HepG2 (cell line): ENCODE data around the gene GNPNAT1. TPM values are rescaled to one million over a fixed set of nuclear protein-coding genes. Genes with fewer than 3 reads are reported as not detected.

Source experiments
- ATF7-NPFF ChIP-seq: sonication (generic); formaldehyde crosslinking; IDR thresholded peaks from 2 replicates; pipeline ENCODE4 v1.8.1; 2023; ENCODE audit warnings: mild to moderate bottlenecking, low read depth, missing genetic modification reagents, moderate library complexity
- CREM ChIP-seq, 2 experiments: sonication (generic) in 1 of 2; formaldehyde crosslinking in 1 of 2; IDR thresholded peaks; 2 replicates each; pipeline versions ENCODE4 v1.4.0 to v1.6.1; 2016 to 2020; ENCODE audit warnings: antibody characterized with exemption in 1 of 2, mild to moderate bottlenecking in 1 of 2, missing genetic modification reagents in 1 of 2
- DMAP1 ChIP-seq: IDR thresholded peaks from 2 replicates; pipeline ENCODE4 v1.6.1; 2016
- ELF3 ChIP-seq: IDR thresholded peaks from 2 replicates; pipeline ENCODE4 v1.6.1; 2016; ENCODE audit warnings: missing genetic modification reagents, missing compliant biosample characterization
- ETV6 ChIP-seq: sonication (generic); formaldehyde crosslinking; conservative IDR thresholded peaks from 2 replicates; pipeline ENCODE4 v1.4.0; 2020; ENCODE audit warnings: missing genetic modification reagents
- MBD4 ChIP-seq: IDR thresholded peaks from 2 replicates; pipeline ENCODE4 v1.6.1; 2012; ENCODE audit warnings: low read length, inconsistent platforms, borderline replicate concordance
- MIER2 ChIP-seq: IDR thresholded peaks from 2 replicates; pipeline ENCODE4 v1.6.1; 2016; ENCODE audit warnings: missing biosample characterization, missing genetic modification reagents
- RBM22 ChIP-seq: fragments of 200-400 bp; formaldehyde crosslinking; optimal IDR thresholded peaks from 2 replicates; pipeline ENCODE3; 2017; ENCODE audit warnings: mild to moderate bottlenecking, low read length, moderate library complexity
- SATB2 ChIP-seq: sonication (generic); formaldehyde crosslinking; IDR thresholded peaks from 2 replicates; pipeline ENCODE4 v1.5.0; 2020; ENCODE audit warnings: missing genetic modification reagents
- SIN3B ChIP-seq: fragments of 150-350 bp; IDR thresholded peaks from 2 replicates; pipeline ENCODE4 v1.6.1; 2014; ENCODE audit warnings: low read length
- SPEN ChIP-seq: sonication (generic); formaldehyde crosslinking; IDR thresholded peaks from 2 replicates; pipeline ENCODE4 v1.5.1; 2020; ENCODE audit warnings: low read depth, mild to moderate bottlenecking, missing genetic modification reagents
- STAG1 ChIP-seq: sonication (generic); formaldehyde crosslinking; IDR thresholded peaks from 2 replicates; pipeline ENCODE4 v1.4.0; 2020; ENCODE audit warnings: missing genetic modification reagents
- YEATS2 ChIP-seq: sonication (generic); formaldehyde crosslinking; IDR thresholded peaks from 2 replicates; pipeline ENCODE4 v1.4.0; 2020; ENCODE audit warnings: missing genetic modification reagents, borderline replicate concordance
- ZBTB3 ChIP-seq: sonication (generic); formaldehyde crosslinking; IDR thresholded peaks from 2 replicates; pipeline ENCODE4 v1.4.0; 2020; ENCODE audit warnings: low read depth, mild to moderate bottlenecking, moderate library complexity, missing genetic modification reagents, borderline replicate concordance
- ZMYM3 ChIP-seq: sonication (generic); formaldehyde crosslinking; IDR thresholded peaks from 2 replicates; pipeline ENCODE4 v1.5.1; 2020; ENCODE audit warnings: mild to moderate bottlenecking, missing genetic modification reagents
- ZNF296 ChIP-seq: sonication (generic); formaldehyde crosslinking; conservative IDR thresholded peaks from 2 replicates; pipeline ENCODE4 v1.5.0; 2020; ENCODE audit warnings: mild to moderate bottlenecking, missing genetic modification reagents
- ZNF674 ChIP-seq: sonication (generic); formaldehyde crosslinking; IDR thresholded peaks from 2 replicates; pipeline ENCODE4 v1.5.0; 2020; ENCODE audit warnings: low read depth, mild to moderate bottlenecking, missing genetic modification reagents
- ZNF724P ChIP-seq: sonication (generic); formaldehyde crosslinking; IDR thresholded peaks from 2 replicates; pipeline ENCODE4 v1.8.0; 2022; ENCODE audit warnings: missing genetic modification reagents, borderline replicate concordance
- ZNF746 ChIP-seq: sonication (generic); formaldehyde crosslinking; IDR thresholded peaks from 2 replicates; pipeline ENCODE4 v1.8.0; 2022; ENCODE audit warnings: mild to moderate bottlenecking, missing genetic modification reagents
- ZNF879 ChIP-seq: sonication (generic); formaldehyde crosslinking; IDR thresholded peaks from 2 replicates; pipeline ENCODE4 v1.8.1; 2023; ENCODE audit warnings: missing genetic modification reagents
- ZSCAN21 ChIP-seq: sonication (generic); formaldehyde crosslinking; IDR thresholded peaks from 2 replicates; pipeline ENCODE4 v1.8.0; 2022; ENCODE audit warnings: mild to moderate bottlenecking, missing genetic modification reagents, moderate library complexity, borderline replicate concordance
- polyA plus RNA-seq, 8 experiments: library from polyadenylated mRNA; depleted of rRNA in 3 of 8; stranded (reverse) in 7 of 8; unstranded in 1 of 8; fragments of >200 nt; fragmentation: Illumina TruSeq in 4 of 8; extraction: Trizol in 4 of 8; gene quantifications; 2 replicates each; pipeline versions ENCODE4 v1.2.1 to v1.2.3, GENCODE V29; 2011 to 2016; ENCODE audit warnings: low read depth in 4 of 8, missing spikeins in 1 of 8, mixed read lengths in 1 of 8; ENCODE audit not compliant: insufficient read depth in 1 of 8
- total RNA-seq, 5 experiments: library from RNA; depleted of rRNA; stranded (reverse); fragments of >200 nt; fragmentation: Illumina TruSeq; extraction: Trizol; gene quantifications; 2 replicates each; pipeline ENCODE4 v1.2.3, GENCODE V29; 2016; ENCODE audit warnings: low read depth in 1 of 5
- TF ChIP-seq, protein P1 (sequence below): sonication (generic); formaldehyde crosslinking; IDR thresholded peaks from 2 replicates; pipeline ENCODE4 v1.4.0; 2020; ENCODE audit warnings: missing genetic modification reagents
- TF ChIP-seq, protein P2 (sequence below): IDR thresholded peaks from 2 replicates; pipeline ENCODE4 v1.6.1; 2016; ENCODE audit warnings: low read depth, borderline replicate concordance
- TF ChIP-seq, protein P3 (sequence below): sonication (generic); formaldehyde crosslinking; IDR thresholded peaks from 2 replicates; pipeline ENCODE4 v1.8.0; 2022; ENCODE audit warnings: mild to moderate bottlenecking, missing genetic modification reagents, moderate library complexity
- TF ChIP-seq, protein P4 (sequence below): sonication (generic); formaldehyde crosslinking; conservative IDR thresholded peaks from 2 replicates; pipeline ENCODE4 v1.4.0; 2020; ENCODE audit warnings: mild to moderate bottlenecking, missing genetic modification reagents, moderate library complexity

Gene GNPNAT1
- total and polyA plus RNA-seq, 2 of the 13 experiments (the other 11 are each of a cell fraction or from before 2014, with no cell fraction given), result 38.3 to 54.9 TPM

DNA sequence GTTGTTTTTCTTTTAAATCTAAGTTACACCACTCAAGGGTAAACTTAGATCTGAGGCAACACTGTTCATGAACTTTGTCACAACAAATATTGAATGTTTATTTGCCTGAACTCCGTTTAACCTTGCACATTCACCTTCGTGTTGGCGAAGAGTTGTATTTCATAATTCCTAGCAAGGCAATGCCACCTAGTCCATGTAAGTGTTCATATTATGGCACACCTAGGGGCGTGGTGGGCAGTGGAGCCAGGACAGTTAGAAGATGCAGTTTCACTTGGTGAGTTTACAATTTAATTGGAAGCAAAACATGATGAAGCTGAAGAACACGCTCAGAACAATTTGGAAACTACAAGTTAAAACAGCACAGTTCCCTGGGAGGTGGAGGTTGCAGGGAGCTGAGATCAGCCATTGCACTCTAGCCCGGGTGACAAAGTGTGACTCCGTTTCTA lies 30.4 kb upstream of the GNPNAT1 start (continued):
- peak; percentile 75 for TF ChIP-seq MIER2
- 0 out of 2 replicates have a peak, but pooled peaks have one; percentile 50 for TF ChIP-seq ZBTB3 (CRISPR knock-in tag)
- no peak for TF ChIP-seq ETV6
- no peak for TF ChIP-seq SATB2 (CRISPR knock-in tag)
- TF ChIP-seq ZNF296, result no peak
- TF ChIP-seq STAG1 (CRISPR knock-in tag), result peak; percentile 36
- TF ChIP-seq YEATS2 (CRISPR knock-in tag), result peak; percentile 66; the same call in 1 of the 2 replicates
- no peak for TF ChIP-seq ZNF746 (CRISPR knock-in tag)
- no peak for TF ChIP-seq ZNF674 (CRISPR knock-in tag)
- no peak for TF ChIP-seq RBM22
- no peak for TF ChIP-seq ZNF724P (CRISPR knock-in tag)
- TF ChIP-seq ZSCAN21 (CRISPR knock-in tag), result no peak
- no peak for TF ChIP-seq ATF7-NPFF (CRISPR knock-in tag)
- peak; percentile 58; the same call in 1 of the 2 replicates for TF ChIP-seq SPEN (CRISPR knock-in tag)
- no peak for TF ChIP-seq ZNF879
- 0 out of 2 replicates have a peak, but pooled peaks have one; percentile 38 for TF ChIP-seq DMAP1 (CRISPR knock-in tag)
- TF ChIP-seq, protein P1, sequence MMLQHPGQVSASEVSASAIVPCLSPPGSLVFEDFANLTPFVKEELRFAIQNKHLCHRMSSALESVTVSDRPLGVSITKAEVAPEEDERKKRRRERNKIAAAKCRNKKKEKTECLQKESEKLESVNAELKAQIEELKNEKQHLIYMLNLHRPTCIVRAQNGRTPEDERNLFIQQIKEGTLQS (CRISPR knock-in tag), result 0 out of 2 replicates have a peak, but pooled peaks have one; percentile 44
- no peak for TF ChIP-seq SIN3B
- TF ChIP-seq, protein P2, sequence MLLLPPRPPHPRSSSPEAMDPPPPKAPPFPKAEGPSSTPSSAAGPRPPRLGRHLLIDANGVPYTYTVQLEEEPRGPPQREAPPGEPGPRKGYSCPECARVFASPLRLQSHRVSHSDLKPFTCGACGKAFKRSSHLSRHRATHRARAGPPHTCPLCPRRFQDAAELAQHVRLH (CRISPR knock-in tag), result 0 out of 2 replicates have a peak, but pooled peaks have one; percentile 31
- TF ChIP-seq MBD4, result peak; percentile 80; the same call in 1 of the 2 replicates
- TF ChIP-seq, protein P3, sequence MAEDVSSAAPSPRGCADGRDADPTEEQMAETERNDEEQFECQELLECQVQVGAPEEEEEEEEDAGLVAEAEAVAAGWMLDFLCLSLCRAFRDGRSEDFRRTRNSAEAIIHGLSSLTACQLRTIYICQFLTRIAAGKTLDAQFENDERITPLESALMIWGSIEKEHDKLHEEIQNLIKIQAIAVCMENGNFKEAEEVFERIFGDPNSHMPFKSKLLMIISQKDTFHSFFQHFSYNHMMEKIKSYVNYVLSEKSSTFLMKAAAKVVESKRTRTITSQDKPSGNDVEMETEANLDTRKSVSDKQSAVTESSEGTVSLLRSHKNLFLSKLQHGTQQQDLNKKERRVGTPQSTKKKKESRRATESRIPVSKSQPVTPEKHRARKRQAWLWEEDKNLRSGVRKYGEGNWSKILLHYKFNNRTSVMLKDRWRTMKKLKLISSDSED (CRISPR knock-in tag), result no peak
- peak; percentile 93 for TF ChIP-seq ELF3 (CRISPR knock-in tag)
- TF ChIP-seq ZMYM3 (CRISPR knock-in tag), result peak; percentile 74
- TF ChIP-seq CREM (IDR thresholded peaks at IDR 0.05), result peak; percentile 91
- TF ChIP-seq CREM (CRISPR knock-in tag; IDR thresholded peaks at IDR 0.05), result no peak
- TF ChIP-seq, protein P4, sequence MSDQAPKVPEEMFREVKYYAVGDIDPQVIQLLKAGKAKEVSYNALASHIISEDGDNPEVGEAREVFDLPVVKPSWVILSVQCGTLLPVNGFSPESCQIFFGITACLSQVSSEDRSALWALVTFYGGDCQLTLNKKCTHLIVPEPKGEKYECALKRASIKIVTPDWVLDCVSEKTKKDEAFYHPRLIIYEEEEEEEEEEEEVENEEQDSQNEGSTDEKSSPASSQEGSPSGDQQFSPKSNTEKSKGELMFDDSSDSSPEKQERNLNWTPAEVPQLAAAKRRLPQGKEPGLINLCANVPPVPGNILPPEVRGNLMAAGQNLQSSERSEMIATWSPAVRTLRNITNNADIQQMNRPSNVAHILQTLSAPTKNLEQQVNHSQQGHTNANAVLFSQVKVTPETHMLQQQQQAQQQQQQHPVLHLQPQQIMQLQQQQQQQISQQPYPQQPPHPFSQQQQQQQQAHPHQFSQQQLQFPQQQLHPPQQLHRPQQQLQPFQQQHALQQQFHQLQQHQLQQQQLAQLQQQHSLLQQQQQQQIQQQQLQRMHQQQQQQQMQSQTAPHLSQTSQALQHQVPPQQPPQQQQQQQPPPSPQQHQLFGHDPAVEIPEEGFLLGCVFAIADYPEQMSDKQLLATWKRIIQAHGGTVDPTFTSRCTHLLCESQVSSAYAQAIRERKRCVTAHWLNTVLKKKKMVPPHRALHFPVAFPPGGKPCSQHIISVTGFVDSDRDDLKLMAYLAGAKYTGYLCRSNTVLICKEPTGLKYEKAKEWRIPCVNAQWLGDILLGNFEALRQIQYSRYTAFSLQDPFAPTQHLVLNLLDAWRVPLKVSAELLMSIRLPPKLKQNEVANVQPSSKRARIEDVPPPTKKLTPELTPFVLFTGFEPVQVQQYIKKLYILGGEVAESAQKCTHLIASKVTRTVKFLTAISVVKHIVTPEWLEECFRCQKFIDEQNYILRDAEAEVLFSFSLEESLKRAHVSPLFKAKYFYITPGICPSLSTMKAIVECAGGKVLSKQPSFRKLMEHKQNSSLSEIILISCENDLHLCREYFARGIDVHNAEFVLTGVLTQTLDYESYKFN, result peak; percentile 99
